ENCODE measurements around the gene IQCC. TPM values are rescaled to one million over a fixed set of nuclear protein-coding genes. Genes with fewer than 3 reads are reported as not detected.
A peak's percentile ranks its signal among the peaks of the same experiment; 100 is the strongest.

IQCC gene
- total and polyA plus RNA-seq, 7 donors: 0.24 to 1.2 (median 0.69) TPM

GRCh38 chr1:32208469-32208868 is 3.0 kb downstream of the IQCC start:
- intact Hi-C loops (cut with DNase I): no loop called here
- DNase-seq (no peak), ATAC-seq (no peak)
- Histone ChIP-seq H3K4me1 (peaks cover 13% of the 10 kb centered on the region), H3K27me3 (ENCODE audit: insufficient read depth in 3 of 3, low read length in 2 of 3) (no peaks in the 10 kb centered on the region), H3K27ac (no peak overlapping the region), H3K4me3 (no peak overlapping the region), H3K36me3 (ENCODE audit: insufficient read depth in 1 of 2, low read depth in 1 of 2) (peaks cover 0 to 10% of the 10 kb centered on the region in 2 donors), H3K9me3 (no peaks in the 10 kb centered on the region)
- no peak for TF ChIP-seq CTCF (IDR thresholded peaks at IDR 0.05)
- WGBS, 3 donors: 72 to 77% (median 75%) methylated on average over 6 of the region's 6 CpGs

- Histone ChIP-seq H3K9me3 (no peaks in the 10 kb centered on the region), H3K27ac (no peak within 1 kb of the TSS), H3K36me3 (ENCODE audit: insufficient read depth in 1 of 2, low read depth in 1 of 2) (peaks cover 0 to 8% of the 10 kb centered on the region in 2 donors), H3K4me1 (peaks cover 13% of the 10 kb centered on the region), H3K27me3 (ENCODE audit: insufficient read depth in 3 of 3, low read length in 2 of 3) (no peaks in the 10 kb centered on the region), H3K4me3 (no peak within 1 kb of the TSS)
- 28 to 41% (median 33%) methylated on average over 5 of the region's 5 CpGs for WGBS, 3 donors
- ATAC-seq (peak; percentile 11 to 65 (median 36)), DNase-seq (peak in 1 of 2 donors; percentile 60)
- intact Hi-C loops (cut with DNase I): no loop called here
- TF ChIP-seq CTCF (IDR thresholded peaks at IDR 0.05): no peak
Observed at GRCh38 chr1:32208891-32209328, 3.4 kb downstream of the IQCC start, which contains the start of gene DCDC2B. Gene DCDC2B, plus strand, starts transcription at chr1:32209089. Its CDS starts 5 bp downstream, at chr1:32209094.

GRCh38 chr1:32215629-32216480 is 10.4 kb downstream of the IQCC start:
- 72 to 76% (median 75%) methylated on average over 10 of the region's 10 CpGs for WGBS, 3 donors
- peak; percentile 70 for TF ChIP-seq CTCF (IDR thresholded peaks at IDR 0.05)
- ATAC-seq (peak; percentile 78 to 89 (median 82)), DNase-seq (peak in 1 of 2 donors; percentile 68)
- H3K9me3 ChIP-seq: no peaks in the 10 kb centered on the region
- H3K27me3 ChIP-seq (ENCODE audit: insufficient read depth in 3 of 3, low read length in 2 of 3): no peaks in the 10 kb centered on the region
- H3K36me3 ChIP-seq (ENCODE audit: insufficient read depth in 1 of 2, low read depth in 1 of 2): peaks cover 4 to 56% of the 10 kb centered on the region in 2 donors
- no peak overlapping the region for H3K27ac ChIP-seq
- H3K4me1 ChIP-seq: peaks cover 3% of the 10 kb centered on the region
- no peak overlapping the region for H3K4me3 ChIP-seq
- intact Hi-C loops (cut with DNase I): loop anchor here (2.0 to 10.0 kb wide), 2 partner anchors 99 to 101 kb away; no protein-coding TSS in a partner anchor

- peaks cover 10% of the 10 kb centered on the region for H3K4me1 ChIP-seq
- no peak overlapping the region for H3K27ac ChIP-seq
- ATAC-seq (no peak), DNase-seq (no peak)
- intact Hi-C loops (cut with DNase I): loop anchor here in 1 of 2 donors (10.0 kb wide), 1 partner anchor 98 kb away; no protein-coding TSS in a partner anchor
- H3K36me3 ChIP-seq (ENCODE audit: insufficient read depth in 1 of 2, low read depth in 1 of 2): peaks cover 4 to 56% of the 10 kb centered on the region in 2 donors
- H3K4me3 ChIP-seq: no peak overlapping the region
- TF ChIP-seq CTCF (IDR thresholded peaks at IDR 0.05): no peak
- 88 to 93% (median 89%) methylated on average over 5 of the region's 5 CpGs for WGBS, 3 donors
- H3K9me3 ChIP-seq: no peaks in the 10 kb centered on the region
- H3K27me3 ChIP-seq (ENCODE audit: insufficient read depth in 3 of 3, low read length in 2 of 3): no peaks in the 10 kb centered on the region
Observed at GRCh38 chr1:32216566-32216965, 11.1 kb downstream of the IQCC start.

All from psoas muscle (tissue), 8 donors.